Measurements from ENCODE around the gene RBM24. TPM values are rescaled to one million over a fixed set of nuclear protein-coding genes. Genes with fewer than 3 reads are reported as not detected.

Gene RBM24
- total and polyA plus RNA-seq, 2 donors (not counting 1 experiment from before 2014, with no cell fraction given): 2.5 TPM

DNA sequence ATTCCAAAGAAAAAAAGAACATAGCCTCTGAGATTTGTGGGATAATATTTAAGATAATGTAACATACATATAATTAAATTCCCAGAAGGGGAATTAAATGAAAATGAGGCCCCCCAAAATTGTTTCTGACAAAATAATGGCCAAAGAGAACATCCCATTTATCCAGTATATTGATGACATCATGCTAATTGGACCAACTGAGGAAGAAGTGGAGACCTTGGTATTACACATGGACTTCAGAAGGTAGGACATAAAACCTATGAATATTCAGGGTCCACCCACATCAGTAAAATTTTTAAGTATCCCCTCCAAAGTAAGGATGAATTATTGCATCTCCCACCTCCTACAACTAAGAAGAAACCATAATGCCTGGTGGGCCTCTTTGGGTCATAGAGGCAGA is 15.6 kb upstream of the RBM24 start:
- TF ChIP-seq EZH2 (IDR thresholded peaks at IDR 0.05; ENCODE audit: low read length, missing control alignments): no peak
- TF ChIP-seq, protein P1, sequence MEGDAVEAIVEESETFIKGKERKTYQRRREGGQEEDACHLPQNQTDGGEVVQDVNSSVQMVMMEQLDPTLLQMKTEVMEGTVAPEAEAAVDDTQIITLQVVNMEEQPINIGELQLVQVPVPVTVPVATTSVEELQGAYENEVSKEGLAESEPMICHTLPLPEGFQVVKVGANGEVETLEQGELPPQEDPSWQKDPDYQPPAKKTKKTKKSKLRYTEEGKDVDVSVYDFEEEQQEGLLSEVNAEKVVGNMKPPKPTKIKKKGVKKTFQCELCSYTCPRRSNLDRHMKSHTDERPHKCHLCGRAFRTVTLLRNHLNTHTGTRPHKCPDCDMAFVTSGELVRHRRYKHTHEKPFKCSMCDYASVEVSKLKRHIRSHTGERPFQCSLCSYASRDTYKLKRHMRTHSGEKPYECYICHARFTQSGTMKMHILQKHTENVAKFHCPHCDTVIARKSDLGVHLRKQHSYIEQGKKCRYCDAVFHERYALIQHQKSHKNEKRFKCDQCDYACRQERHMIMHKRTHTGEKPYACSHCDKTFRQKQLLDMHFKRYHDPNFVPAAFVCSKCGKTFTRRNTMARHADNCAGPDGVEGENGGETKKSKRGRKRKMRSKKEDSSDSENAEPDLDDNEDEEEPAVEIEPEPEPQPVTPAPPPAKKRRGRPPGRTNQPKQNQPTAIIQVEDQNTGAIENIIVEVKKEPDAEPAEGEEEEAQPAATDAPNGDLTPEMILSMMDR (conservative IDR thresholded peaks at IDR 0.05 in 1 of 2, IDR thresholded peaks at IDR 0.05 in 1 of 2; ENCODE audit: low read depth in 1 of 2, low read length in 2 of 2): no peak

DNA sequence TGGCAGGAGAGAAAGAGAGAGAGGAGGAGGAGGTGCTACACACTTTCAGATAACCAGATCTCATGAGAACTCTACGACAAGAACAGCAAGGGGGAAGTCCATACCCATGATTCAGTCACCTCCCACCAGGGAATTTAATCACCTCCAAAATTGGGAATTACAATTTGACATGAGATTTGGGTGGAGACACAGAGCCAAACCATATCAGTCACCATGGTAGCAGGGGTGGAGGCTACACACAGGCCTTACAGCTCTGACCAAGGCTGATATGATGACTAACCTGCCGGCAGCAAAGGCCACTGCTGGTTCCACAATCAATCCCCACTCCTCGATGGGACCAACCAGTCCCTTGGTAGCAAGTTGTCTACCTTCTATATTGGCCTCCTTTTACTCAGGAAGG is 13.6 kb upstream of the RBM24 start:
- Histone ChIP-seq H3K4me3 (replicated peaks in 1 of 4; ENCODE audit: control extremely low read depth in 1 of 4, insufficient read depth in 1 of 4, low read depth in 3 of 4, low read length in 4 of 4) (no peak overlapping the region), H3K36me3 (ENCODE audit: control insufficient read depth, insufficient read depth, low read length) (no peaks in the 10 kb centered on the region), H2AFZ (ENCODE audit: low read length) (no peak overlapping the region), H3K79me2 (ENCODE audit: control insufficient read depth, insufficient read depth, low read length) (no peaks in the 10 kb centered on the region), H3K9ac (ENCODE audit: insufficient read depth, low read length) (no peak overlapping the region), H3K27me3 (ENCODE audit: control insufficient read depth, insufficient read depth, low read length) (no peaks in the 10 kb centered on the region), H3K27ac (ENCODE audit: insufficient read depth, low read length) (no peak overlapping the region), H4K20me1 (ENCODE audit: control insufficient read depth, extremely low read depth, insufficient read depth, low read length) (no peaks in the 10 kb centered on the region), H3K9me3 (ENCODE audit: control insufficient read depth, insufficient read depth, low read depth, low read length) (no peaks in the 10 kb centered on the region), H3K4me2 (ENCODE audit: extremely low read depth, insufficient read depth, low read length) (no peak overlapping the region), H3K4me1 (ENCODE audit: control insufficient read depth, extremely low read depth, insufficient read depth, low read length) (no peaks in the 10 kb centered on the region)
- peak in 1 of 2 donors; percentile 44 for DNase-seq (ENCODE audit: low read depth in 2 of 2)
- TF ChIP-seq, protein P1 (conservative IDR thresholded peaks at IDR 0.05 in 1 of 2, IDR thresholded peaks at IDR 0.05 in 1 of 2; ENCODE audit: low read depth in 1 of 2, low read length in 2 of 2): no peak
- no peak for TF ChIP-seq EZH2 (IDR thresholded peaks at IDR 0.05; ENCODE audit: low read length, missing control alignments)

More for the DNA sequence above, 15.6 kb upstream of the RBM24 start:
- no peak for DNase-seq (ENCODE audit: low read depth in 2 of 2)
- H2AFZ ChIP-seq (ENCODE audit: low read length): no peak overlapping the region
- H3K79me2 ChIP-seq (ENCODE audit: control insufficient read depth, insufficient read depth, low read length): no peaks in the 10 kb centered on the region
- H4K20me1 ChIP-seq (ENCODE audit: control insufficient read depth, extremely low read depth, insufficient read depth, low read length): no peaks in the 10 kb centered on the region
- H3K9me3 ChIP-seq (ENCODE audit: control insufficient read depth, insufficient read depth, low read depth, low read length): no peaks in the 10 kb centered on the region
- no peaks in the 10 kb centered on the region for H3K27me3 ChIP-seq (ENCODE audit: control insufficient read depth, insufficient read depth, low read length)
- no peaks in the 10 kb centered on the region for H3K36me3 ChIP-seq (ENCODE audit: control insufficient read depth, insufficient read depth, low read length)
- H3K27ac ChIP-seq (ENCODE audit: insufficient read depth, low read length): no peak overlapping the region
- H3K4me2 ChIP-seq (ENCODE audit: extremely low read depth, insufficient read depth, low read length): no peak overlapping the region
- no peak overlapping the region for H3K4me3 ChIP-seq (replicated peaks in 1 of 4; ENCODE audit: control extremely low read depth in 1 of 4, insufficient read depth in 1 of 4, low read depth in 3 of 4, low read length in 4 of 4)
- H3K9ac ChIP-seq (ENCODE audit: insufficient read depth, low read length): no peak overlapping the region
- no peaks in the 10 kb centered on the region for H3K4me1 ChIP-seq (ENCODE audit: control insufficient read depth, extremely low read depth, insufficient read depth, low read length)

DNA sequence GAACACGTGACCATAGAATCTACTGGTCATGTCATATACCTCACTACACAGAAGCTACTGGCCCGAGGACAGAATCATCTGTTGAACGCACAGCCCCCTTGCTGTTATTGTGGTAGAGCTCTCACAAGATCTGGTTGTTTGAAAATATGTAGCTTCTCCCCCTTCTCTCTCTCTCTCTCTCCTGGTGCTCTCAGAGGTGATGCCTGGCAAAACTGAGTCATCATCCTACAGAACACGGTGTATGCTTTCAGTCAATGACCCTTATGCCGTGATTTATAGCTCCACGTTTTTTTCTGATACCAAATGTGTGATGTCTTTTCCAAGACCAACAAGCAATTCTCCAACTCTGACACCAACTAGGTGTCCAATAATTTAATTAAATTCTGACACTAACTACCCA is 13.0 kb upstream of the RBM24 start:
- Histone ChIP-seq H3K36me3 (ENCODE audit: control insufficient read depth, insufficient read depth, low read length) (no peaks in the 10 kb centered on the region), H3K27me3 (ENCODE audit: control insufficient read depth, insufficient read depth, low read length) (no peaks in the 10 kb centered on the region), H3K79me2 (ENCODE audit: control insufficient read depth, insufficient read depth, low read length) (no peaks in the 10 kb centered on the region), H3K4me3 (replicated peaks in 1 of 4; ENCODE audit: control extremely low read depth in 1 of 4, insufficient read depth in 1 of 4, low read depth in 3 of 4, low read length in 4 of 4) (no peak overlapping the region), H3K9ac (ENCODE audit: insufficient read depth, low read length) (no peak overlapping the region), H2AFZ (ENCODE audit: low read length) (no peak overlapping the region), H3K4me2 (ENCODE audit: extremely low read depth, insufficient read depth, low read length) (no peak overlapping the region), H4K20me1 (ENCODE audit: control insufficient read depth, extremely low read depth, insufficient read depth, low read length) (no peaks in the 10 kb centered on the region), H3K27ac (ENCODE audit: insufficient read depth, low read length) (no peak overlapping the region), H3K9me3 (ENCODE audit: control insufficient read depth, insufficient read depth, low read depth, low read length) (no peaks in the 10 kb centered on the region), H3K4me1 (ENCODE audit: control insufficient read depth, extremely low read depth, insufficient read depth, low read length) (no peaks in the 10 kb centered on the region)
- DNase-seq (ENCODE audit: low read depth in 2 of 2): peak in 1 of 2 donors; percentile 87
- TF ChIP-seq EZH2 (IDR thresholded peaks at IDR 0.05; ENCODE audit: low read length, missing control alignments): no peak
- TF ChIP-seq, protein P1 (conservative IDR thresholded peaks at IDR 0.05 in 1 of 2, IDR thresholded peaks at IDR 0.05 in 1 of 2; ENCODE audit: low read depth in 1 of 2, low read length in 2 of 2): no peak
